HG03575 (cell line): Measurements from ENCODE around the gene KIAA0825.
A peak's percentile ranks its signal among the peaks of the same experiment; 100 is the strongest.
"Not testable (repeated sequence)": the region's sequence is repeated elsewhere in the genome, so short reads cannot be mapped to it uniquely, and the experiment has no call there.

Experiments used
- ATAC-seq: cut with Tn5 transposase; IDR thresholded peaks from one replicate; pipeline ENCODE4 v1.9.1; 2021; ENCODE audit not compliant: unreplicated experiment, insufficient number of reproducible peaks, low FRiP score; ENCODE audit errors: extremely low read depth

The KIAA0825 gene

GRCh38 chr5:94174748-94175411 lies 443.5 kb downstream of the KIAA0825 start:
- no peak for ATAC-seq

- no peak for ATAC-seq
These were observed 445.3 kb downstream of the KIAA0825 start for GRCh38 chr5:94173100-94173499.

- not testable (repeated sequence) for ATAC-seq
These were observed 447.3 kb downstream of the KIAA0825 start for GRCh38 chr5:94171070-94171469.

GRCh38 chr5:94170158-94170557 lies 448.2 kb downstream of the KIAA0825 start:
- ATAC-seq = peak; percentile 90

- ATAC-seq = no peak
These were observed 450.3 kb downstream of the KIAA0825 start for GRCh38 chr5:94168151-94168550.

GRCh38 chr5:94161801-94162200 lies 456.6 kb downstream of the KIAA0825 start:
- no peak for ATAC-seq

GRCh38 chr5:94159144-94159543 lies 459.3 kb downstream of the KIAA0825 start:
- no peak for ATAC-seq

GRCh38 chr5:94157704-94158539 lies 460.5 kb downstream of the KIAA0825 start:
- no peak for ATAC-seq

- no peak for ATAC-seq
These were observed 463.7 kb downstream of the KIAA0825 start for GRCh38 chr5:94154672-94155071.

GRCh38 chr5:94153736-94154450 lies 464.5 kb downstream of the KIAA0825 start:
- no peak for ATAC-seq

- ATAC-seq = not testable (repeated sequence)
These were observed 474.8 kb downstream of the KIAA0825 start for GRCh38 chr5:94143621-94144020.

GRCh38 chr5:94140300-94140699 lies 478.1 kb downstream of the KIAA0825 start:
- no peak for ATAC-seq

- ATAC-seq = no peak
These were observed 488.3 kb downstream of the KIAA0825 start for GRCh38 chr5:94130077-94130476.

GRCh38 chr5:94125107-94125506 lies 493.3 kb downstream of the KIAA0825 start:
- ATAC-seq = no peak

- ATAC-seq = not testable (repeated sequence)
These were observed 502.1 kb downstream of the KIAA0825 start for GRCh38 chr5:94116317-94116716.

- no peak for ATAC-seq
These were observed 505.3 kb downstream of the KIAA0825 start for GRCh38 chr5:94113087-94113486.

- peak; percentile 99 for ATAC-seq
These were observed 507.0 kb downstream of the KIAA0825 start for GRCh38 chr5:94111209-94112004.

GRCh38 chr5:94103514-94104245 lies 514.7 kb downstream of the KIAA0825 start:
- ATAC-seq = no peak
